WTC11 (cell line): Measurements from ENCODE around the gene PSMD8. TPM values are rescaled to one million over a fixed set of nuclear protein-coding genes. Genes with fewer than 3 reads are reported as not detected.

Experiments used
- ATAC-seq: fragments of 200-7000 bp; cut with Tn5 transposase; 2 replicates; pipeline ENCODE4 v1.10.0; 2021; ENCODE audit warnings: mild to moderate bottlenecking, moderate library complexity
- CTCF ChIA-PET: fragments of 300-600 bp; sonication (Branson Sonifier 250); formaldehyde crosslinking; loops from one replicate; lab custom pipeline; 2021; ENCODE audit warnings: antibody characterized with exemption; lab: Charles Lee
- POLR2A ChIA-PET: fragments of 350-600 bp; sonication (Branson Sonifier 250); formaldehyde crosslinking; loops from one replicate; lab custom pipeline; 2021; ENCODE audit warnings: antibody characterized with exemption; lab: Charles Lee
- DNase-seq: peaks from one replicate; pipeline ENCODE4 v3.0.0; 2021; ENCODE audit warnings: low spot score
- H3K27ac Mint-ChIP-seq: 2 replicates; pipeline ENCODE4 v1.8.0; 2021; ENCODE audit warnings: mixed read lengths
- H3K27me3 Mint-ChIP-seq: 2 replicates; pipeline ENCODE4 v1.8.0; 2021; ENCODE audit warnings: low read depth, mild to moderate bottlenecking, moderate library complexity, mixed read lengths
- H3K36me3 Mint-ChIP-seq: 2 replicates; pipeline ENCODE4 v1.8.0; 2021; ENCODE audit warnings: mixed read lengths
- H3K4me1 Mint-ChIP-seq: 2 replicates; pipeline ENCODE4 v1.8.0; 2022; ENCODE audit warnings: mixed read lengths
- H3K4me3 Mint-ChIP-seq: 2 replicates; pipeline ENCODE4 v1.8.0; 2021; ENCODE audit warnings: mild to moderate bottlenecking, moderate library complexity, mixed read lengths
- H3K9me3 Mint-ChIP-seq: 2 replicates; pipeline ENCODE4 v1.8.0; 2021; ENCODE audit warnings: mixed read lengths
- AFF4 ChIP-seq: sonication (generic); formaldehyde crosslinking; IDR thresholded peaks from 2 replicates; pipeline ENCODE4 v1.8.1; 2023; ENCODE audit warnings: mild to moderate bottlenecking, missing genetic modification reagents, borderline replicate concordance
- AR ChIP-seq: fragments of 250-450 bp; sonication (Bioruptor Pico); IDR thresholded peaks from 2 replicates; pipeline ENCODE4 v1.9.0; 2021; ENCODE audit warnings: mild to moderate bottlenecking
- CREM ChIP-seq: sonication (generic); formaldehyde crosslinking; IDR thresholded peaks from 2 replicates; pipeline ENCODE4 v1.8.1; 2022; ENCODE audit warnings: mild to moderate bottlenecking, missing genetic modification reagents, moderate library complexity
- CTCF ChIP-seq: fragments of 200-600 bp; IDR thresholded peaks from 2 replicates; pipeline ENCODE4 v1.8.0; 2022; ENCODE audit warnings: antibody characterized with exemption
- JAZF1 ChIP-seq: fragments of 250-450 bp; sonication (Bioruptor Pico); IDR thresholded peaks from 2 replicates; pipeline ENCODE4 v1.9.0; 2021; ENCODE audit warnings: moderate library complexity, mild to moderate bottlenecking, inconsistent platforms
- JUN ChIP-seq: sonication (generic); formaldehyde crosslinking; IDR thresholded peaks from 2 replicates; pipeline ENCODE4 v1.8.0; 2023; ENCODE audit warnings: mild to moderate bottlenecking, missing genetic modification reagents
- KAT7 ChIP-seq: sonication (generic); formaldehyde crosslinking; IDR thresholded peaks from 2 replicates; pipeline ENCODE4 v1.8.1; 2023; ENCODE audit warnings: missing genetic modification reagents, mild to moderate bottlenecking, borderline replicate concordance
- NFE2L1 ChIP-seq: sonication (generic); formaldehyde crosslinking; IDR thresholded peaks from 2 replicates; pipeline ENCODE4 v1.8.1; 2023; ENCODE audit warnings: missing genetic modification reagents
- NFYB ChIP-seq: sonication (generic); formaldehyde crosslinking; conservative IDR thresholded peaks from 2 replicates; pipeline ENCODE4 v1.8.0; 2022; ENCODE audit warnings: low read depth, missing genetic modification reagents
- PREB ChIP-seq: sonication (generic); formaldehyde crosslinking; IDR thresholded peaks from 2 replicates; pipeline ENCODE4 v1.8.1; 2022; ENCODE audit warnings: mild to moderate bottlenecking, missing genetic modification reagents, moderate library complexity, borderline replicate concordance
- PRRX2 ChIP-seq: fragments of 250-450 bp; sonication (Bioruptor Pico); IDR thresholded peaks from 2 replicates; pipeline ENCODE4 v1.8.0; 2021; ENCODE audit warnings: mild to moderate bottlenecking
- SP1 ChIP-seq: sonication (generic); formaldehyde crosslinking; conservative IDR thresholded peaks from 2 replicates; pipeline ENCODE4 v1.8.1; 2022; ENCODE audit warnings: missing genetic modification reagents
- TEAD4 ChIP-seq: sonication (generic); formaldehyde crosslinking; IDR thresholded peaks from 2 replicates; pipeline ENCODE4 v1.8.0; 2022; ENCODE audit warnings: mild to moderate bottlenecking, missing genetic modification reagents
- ZMAT4 ChIP-seq: fragments of 250-450 bp; sonication (Bioruptor Pico); IDR thresholded peaks from 2 replicates; pipeline ENCODE4 v1.9.0; 2021; ENCODE audit warnings: mild to moderate bottlenecking
- ZNF232 ChIP-seq: sonication (generic); formaldehyde crosslinking; IDR thresholded peaks from 2 replicates; pipeline ENCODE4 v1.8.0; 2022; ENCODE audit warnings: mild to moderate bottlenecking, missing genetic modification reagents
- ZNF281 ChIP-seq: sonication (generic); formaldehyde crosslinking; IDR thresholded peaks from 2 replicates; pipeline ENCODE4 v1.8.0; 2023; ENCODE audit warnings: mild to moderate bottlenecking, missing genetic modification reagents
- ZNF423 ChIP-seq: fragments of 250-450 bp; sonication (Bioruptor Pico); IDR thresholded peaks from 2 replicates; pipeline ENCODE4 v2.1.2; 2022; ENCODE audit warnings: mild to moderate bottlenecking, moderate library complexity
- ZNF671 ChIP-seq: fragments of 250-450 bp; sonication (Bioruptor Pico); IDR thresholded peaks from 2 replicates; pipeline ENCODE4 v1.8.0; 2021; ENCODE audit warnings: mild to moderate bottlenecking
- total RNA-seq: library from RNA; stranded (reverse); gene quantifications from 3 replicates; pipeline ENCODE4 v1.2.3, GENCODE V29; 2021

The PSMD8 gene
- total RNA-seq, 1 experiment from 2014 or later = 167 TPM

GRCh38 chr19:38421856-38422255 lies 47.5 kb downstream of the PSMD8 start:
- ChIA-PET CTCF (interaction anchor here (1.9 to 7.7 kb wide), 2 partner anchors 13 to 18 kb away, joined by 8 to 55 read pairs; partner anchors contain the start of gene FAM98C), POLR2A (no interaction called here)
- TF ChIP-seq KAT7 (CRISPR knock-in tag) = no peak
- TF ChIP-seq AR (CRISPR knock-in tag) = no peak
- no peak for TF ChIP-seq TEAD4 (CRISPR knock-in tag)
- no peak for TF ChIP-seq NFE2L1 (CRISPR knock-in tag)
- no peak for TF ChIP-seq JUN (CRISPR knock-in tag)
- no peak for TF ChIP-seq ZNF423
- TF ChIP-seq AFF4 = no peak
- no peak for TF ChIP-seq ZNF671 (CRISPR knock-in tag)
- TF ChIP-seq NFYB (CRISPR knock-in tag) = no peak
- no peak for TF ChIP-seq ZNF232 (CRISPR knock-in tag)
- Mint-ChIP-seq H3K9me3 (no peaks in the 10 kb centered on the region), H3K4me1 (peaks cover 23% of the 10 kb centered on the region), H3K36me3 (no peaks in the 10 kb centered on the region), H3K27me3 (peaks cover 21% of the 10 kb centered on the region), H3K4me3 (no peak overlapping the region), H3K27ac (no peak overlapping the region)
- no peak for DNase-seq
- no peak for ATAC-seq

- Mint-ChIP-seq H3K9me3 (no peaks in the 10 kb centered on the region), H3K27me3 (peaks cover 21% of the 10 kb centered on the region), H3K27ac (no peak overlapping the region), H3K36me3 (no peaks in the 10 kb centered on the region), H3K4me3 (no peak overlapping the region), H3K4me1 (peaks cover 22% of the 10 kb centered on the region)
- ATAC-seq (no peak), DNase-seq (no peak)
- no peak for TF ChIP-seq ZMAT4 (CRISPR knock-in tag)
- no peak for TF ChIP-seq PREB
- no peak for TF ChIP-seq CTCF
- TF ChIP-seq CREM = no peak
- no peak for TF ChIP-seq ZNF281
- TF ChIP-seq SP1 (CRISPR knock-in tag) = no peak
- TF ChIP-seq JAZF1 (CRISPR knock-in tag) = no peak
- no peak for TF ChIP-seq PRRX2 (CRISPR knock-in tag)
- CTCF ChIA-PET = interaction anchor here (1.0 to 7.7 kb wide), 2 partner anchors 12 to 19 kb away, joined by 3 to 55 read pairs; partner anchors contain the start of gene FAM98C
- POLR2A ChIA-PET = interaction anchor here (0.6 kb wide), 1 partner anchor 10 kb away, joined by 3 read pairs; no protein-coding TSS in a partner anchor
Measured at GRCh38 chr19:38422438-38422837, 48.1 kb downstream of the PSMD8 start.
